Activated CD4-positive, CD25-positive, alpha-beta regulatory T cell treated with anti-CD3 and anti-CD28 coated beads, Interleukin-2, amount 50 U/mL, for 72 hours (primary cell): ENCODE data around the gene THAP5.

Experiments used
- DNase-seq: peaks from one replicate; pipeline ENCODE4 v3.0.0; 2021

The THAP5 gene

GRCh38 chr7:108528183-108528712, 41.3 kb downstream of the THAP5 start:
- DNase-seq, result no peak

GRCh38 chr7:108526768-108527017, 42.8 kb downstream of the THAP5 start:
- no peak for DNase-seq

- peak; percentile 100 for DNase-seq
These were observed 43.3 kb downstream of the THAP5 start, which contains the start of gene PNPLA8 for GRCh38 chr7:108525985-108526767. Gene PNPLA8, minus strand, starts transcription at chr7:108526135. Its CDS starts 10,644 bp downstream, at chr7:108515491.

- DNase-seq, result no peak
These were observed 44.0 kb downstream of the THAP5 start for GRCh38 chr7:108525327-108525984.

- DNase-seq, result no peak
These were observed 46.7 kb downstream of the THAP5 start for GRCh38 chr7:108522780-108523179.

GRCh38 chr7:108517951-108518350, 51.6 kb downstream of the THAP5 start:
- DNase-seq, result no peak

- no peak for DNase-seq
These were observed 53.9 kb downstream of the THAP5 start for GRCh38 chr7:108515630-108516029.

- DNase-seq, result no peak
These were observed 54.5 kb downstream of the THAP5 start for GRCh38 chr7:108515013-108515412.
